Measurements from ENCODE around the gene SPECC1L.

SPECC1L gene

DNA sequence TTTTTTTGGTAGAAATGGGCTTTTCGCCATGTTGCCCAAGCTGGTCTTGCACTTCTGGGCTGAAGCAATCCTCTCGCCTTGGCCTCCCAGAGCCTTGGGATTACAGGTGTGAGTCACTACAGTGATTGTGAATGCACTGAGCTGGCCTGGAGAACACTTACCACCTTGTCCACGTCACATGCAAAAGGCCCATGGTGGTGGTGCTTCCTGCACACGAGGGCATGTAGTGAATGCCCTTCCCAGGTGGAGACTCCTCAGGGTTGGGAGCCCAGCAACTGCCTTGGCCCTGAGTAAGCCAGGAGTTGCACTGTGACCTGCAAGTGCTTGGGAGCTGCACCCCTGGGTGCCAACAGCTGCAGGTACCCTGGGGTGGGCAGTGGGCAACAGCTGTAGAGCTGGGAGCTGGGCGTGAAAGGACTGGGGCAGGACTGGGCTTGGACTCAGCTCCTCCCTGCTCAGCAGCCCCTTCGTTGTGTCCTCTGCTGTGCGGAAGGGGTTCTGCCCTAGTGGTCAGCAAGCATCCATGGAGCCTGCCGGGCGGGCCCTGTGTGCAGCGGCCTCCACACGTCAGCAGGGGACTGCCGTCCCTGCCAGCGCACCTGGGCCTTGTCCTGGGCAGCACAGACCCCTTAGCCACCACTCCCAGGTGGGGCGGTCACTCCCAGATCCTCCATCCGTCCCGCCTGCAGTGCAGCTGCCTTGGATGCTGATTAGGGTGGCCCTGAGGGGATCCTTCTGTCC is 147.4 kb downstream of the SPECC1L start:
- DNase-seq: no peak

DNA sequence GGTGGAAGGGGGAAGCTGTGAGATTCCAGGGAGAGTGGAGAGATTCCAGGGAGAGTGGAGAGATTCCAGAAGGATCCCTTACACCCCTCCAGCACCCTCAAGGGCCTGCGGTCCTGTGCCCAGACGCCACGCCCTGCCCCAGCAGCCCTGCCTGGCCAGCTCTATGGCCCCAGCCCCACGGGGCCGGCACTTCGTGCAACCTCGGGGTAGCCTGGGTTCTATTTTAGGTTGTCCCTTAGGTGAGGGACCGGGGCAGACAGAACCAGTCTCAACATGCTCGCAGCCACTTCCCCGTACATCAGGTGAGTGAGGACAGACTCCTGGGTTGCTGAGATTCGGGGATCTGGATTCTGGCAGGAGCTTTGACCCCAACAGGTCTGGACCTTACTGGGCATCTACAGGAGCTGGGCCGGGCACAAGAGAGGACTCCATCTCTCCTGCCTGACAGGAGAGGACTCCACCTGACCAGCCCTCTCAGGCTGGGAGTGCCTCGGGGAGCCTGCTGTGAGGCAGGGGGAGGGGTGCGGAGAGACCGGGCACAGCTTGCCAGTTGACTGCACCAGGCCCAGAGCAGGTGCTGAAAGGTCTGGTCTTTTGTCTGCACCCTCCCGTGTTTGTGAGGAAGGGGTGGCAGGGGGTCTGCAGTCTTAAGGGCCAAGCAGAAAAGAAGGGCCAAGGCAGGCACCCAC is 148.3 kb downstream of the SPECC1L start:
- DNase-seq: no peak

DNA sequence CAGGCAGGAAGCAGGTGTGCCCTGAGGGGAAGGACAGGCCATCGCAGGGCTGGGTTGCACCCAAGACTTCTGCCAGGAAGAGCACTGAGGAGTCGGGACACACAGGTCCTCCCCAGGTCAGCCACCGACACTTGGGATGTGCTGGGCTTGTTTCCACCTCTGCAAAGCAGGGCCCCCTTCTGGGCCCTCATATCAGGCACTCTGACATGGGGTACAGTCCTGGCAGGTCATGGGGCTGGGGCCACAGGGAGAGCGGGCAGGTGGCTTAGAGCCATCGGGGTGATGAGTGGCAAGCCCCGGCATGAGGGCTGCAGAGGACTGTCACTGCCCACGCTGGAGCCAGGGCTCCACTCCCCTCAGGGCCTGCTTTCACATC is 148.8 kb downstream of the SPECC1L start:
- DNase-seq: no peak

DNA sequence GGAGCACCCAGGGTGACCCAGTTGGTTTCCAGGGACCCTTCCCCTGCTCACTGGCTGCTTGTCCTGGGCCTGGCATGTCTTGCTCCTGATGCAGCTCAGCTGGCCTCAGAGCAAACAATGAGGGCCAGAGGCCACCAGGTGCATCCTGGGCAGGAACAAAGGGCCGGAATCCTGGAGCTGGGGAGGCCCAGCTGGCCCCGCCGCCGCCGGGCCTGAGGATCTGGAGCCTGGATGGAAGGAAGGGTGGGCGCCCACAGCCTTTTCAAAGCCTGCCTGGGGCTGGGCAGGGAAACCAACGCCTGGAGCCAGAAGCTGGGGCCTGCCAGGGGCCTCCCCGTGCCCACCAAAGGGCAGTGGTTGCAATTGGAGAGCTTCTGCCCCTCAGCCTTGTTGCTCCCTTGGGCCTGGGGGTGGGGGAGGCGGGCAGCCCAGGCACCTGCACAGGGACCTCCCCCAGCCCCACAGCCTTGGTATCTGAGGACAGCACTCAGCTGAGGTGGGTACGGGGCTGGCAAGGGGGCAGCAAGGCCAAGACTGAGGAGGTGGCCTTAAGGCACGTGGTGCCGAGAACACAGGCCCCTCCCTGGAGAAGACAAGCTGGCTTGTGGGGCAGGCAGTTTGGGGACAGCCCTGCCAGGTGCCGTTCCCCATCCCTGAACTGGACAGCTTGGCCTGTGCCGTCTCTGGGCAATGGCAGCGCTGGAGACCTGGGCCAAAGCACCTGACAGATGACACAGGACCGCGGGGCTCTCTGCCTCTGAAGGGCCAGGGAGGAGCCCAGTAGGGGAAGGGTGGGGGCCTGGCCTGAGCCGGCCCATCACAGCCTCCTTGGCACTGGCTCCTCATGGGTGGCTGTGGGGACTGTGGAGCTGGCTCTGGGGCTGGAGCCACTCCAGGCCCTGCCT is 149.7 kb downstream of the SPECC1L start:
- no peak for DNase-seq

DNA sequence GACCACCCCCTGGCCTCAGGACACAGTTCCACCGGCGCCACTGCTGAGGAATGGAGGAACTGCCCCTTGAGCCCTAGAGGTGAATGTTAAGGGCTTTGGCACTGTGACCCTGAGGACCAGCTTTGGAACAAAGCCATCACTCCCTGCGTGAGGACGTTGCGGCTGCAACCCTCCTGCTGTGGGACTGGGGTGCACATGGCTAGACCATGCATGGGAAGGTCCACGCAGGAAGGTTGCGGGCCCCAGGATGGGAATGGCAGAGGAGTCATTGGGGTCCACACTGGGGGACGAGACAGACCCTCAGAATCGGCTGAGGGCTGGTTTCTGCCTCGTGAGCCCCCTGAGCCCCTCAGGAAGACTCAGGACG is 150.3 kb downstream of the SPECC1L start:
- no peak for DNase-seq

DNA sequence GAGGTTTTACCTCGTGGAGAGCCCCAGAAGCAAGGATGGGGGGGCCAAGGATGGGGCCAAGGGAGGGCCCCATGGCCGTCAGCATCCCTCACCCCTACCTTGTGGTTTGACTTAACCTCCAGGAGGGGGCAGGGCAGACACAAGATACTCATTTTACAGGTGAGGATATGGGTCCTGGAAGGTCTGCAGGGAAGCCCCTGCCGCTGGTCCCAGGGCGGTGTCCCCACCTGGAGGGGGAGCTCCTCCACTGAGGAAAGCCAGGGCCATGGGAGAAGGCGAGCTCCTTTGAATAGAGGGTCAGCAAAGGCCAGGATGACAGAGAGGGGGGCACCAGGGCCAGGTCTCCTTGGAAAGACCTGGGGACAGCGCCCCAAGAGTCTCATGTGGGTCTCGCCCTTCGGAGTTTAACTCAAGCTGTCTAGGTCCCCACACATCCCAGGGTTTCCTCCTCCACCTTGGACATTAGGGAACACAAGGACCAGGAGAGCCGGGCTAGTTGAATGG is 150.8 kb downstream of the SPECC1L start:
- DNase-seq: no peak

DNA sequence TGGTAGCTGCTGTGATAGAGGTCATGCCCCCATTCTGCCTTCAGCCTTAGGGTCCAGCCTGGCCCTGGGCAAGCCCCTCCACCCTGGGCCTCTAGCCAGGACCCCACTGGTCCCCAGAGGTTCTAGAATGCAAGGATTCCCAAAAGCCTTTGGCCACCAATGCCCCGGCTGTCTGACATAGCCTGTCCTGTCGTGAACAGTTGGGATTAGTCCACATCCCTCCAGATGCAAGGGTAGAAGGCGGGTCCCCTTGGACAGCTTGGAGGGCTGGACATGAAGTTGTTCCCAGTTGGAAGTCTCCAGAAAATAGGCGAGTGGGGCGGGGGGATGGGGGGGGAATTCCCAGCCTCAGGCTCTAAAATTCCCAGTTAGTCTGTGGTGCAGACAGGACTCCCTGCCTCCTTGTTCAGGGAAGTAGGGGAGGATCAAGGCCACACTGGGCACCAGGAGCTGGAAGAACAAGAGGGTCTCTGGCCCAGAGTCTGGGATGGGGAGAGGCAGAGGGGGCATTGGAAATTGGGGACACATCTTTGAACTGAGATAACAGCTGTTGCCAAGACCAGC is 151.6 kb downstream of the SPECC1L start:
- no peak for DNase-seq

DNA sequence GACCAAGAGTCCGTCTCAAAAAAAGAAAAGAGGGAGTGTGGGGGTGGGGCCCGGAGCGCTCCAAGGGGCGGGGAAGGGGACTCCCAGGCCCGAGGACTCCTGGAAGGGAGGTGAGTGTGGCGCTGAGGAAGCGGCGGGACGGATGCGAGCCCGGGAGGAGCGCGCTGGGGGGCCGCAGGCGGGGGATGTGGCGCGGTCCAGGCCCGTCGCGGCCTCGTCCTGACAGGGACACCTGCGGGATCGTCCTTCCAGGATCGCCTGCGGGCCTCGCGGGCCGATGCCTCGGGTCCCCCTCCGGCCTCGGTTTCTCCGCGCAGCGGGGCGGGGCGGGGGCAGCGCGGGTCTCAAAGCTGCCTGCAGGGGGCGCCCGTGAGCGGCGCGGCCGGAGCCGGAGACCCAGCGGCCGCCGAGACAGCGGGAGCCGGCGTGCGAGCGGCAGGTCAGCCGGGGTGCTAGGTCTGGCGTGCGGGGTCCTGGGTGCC is 152.9 kb downstream of the SPECC1L start:
- DNase-seq: peak in 1 of 2 experiments; percentile 22

DNA sequence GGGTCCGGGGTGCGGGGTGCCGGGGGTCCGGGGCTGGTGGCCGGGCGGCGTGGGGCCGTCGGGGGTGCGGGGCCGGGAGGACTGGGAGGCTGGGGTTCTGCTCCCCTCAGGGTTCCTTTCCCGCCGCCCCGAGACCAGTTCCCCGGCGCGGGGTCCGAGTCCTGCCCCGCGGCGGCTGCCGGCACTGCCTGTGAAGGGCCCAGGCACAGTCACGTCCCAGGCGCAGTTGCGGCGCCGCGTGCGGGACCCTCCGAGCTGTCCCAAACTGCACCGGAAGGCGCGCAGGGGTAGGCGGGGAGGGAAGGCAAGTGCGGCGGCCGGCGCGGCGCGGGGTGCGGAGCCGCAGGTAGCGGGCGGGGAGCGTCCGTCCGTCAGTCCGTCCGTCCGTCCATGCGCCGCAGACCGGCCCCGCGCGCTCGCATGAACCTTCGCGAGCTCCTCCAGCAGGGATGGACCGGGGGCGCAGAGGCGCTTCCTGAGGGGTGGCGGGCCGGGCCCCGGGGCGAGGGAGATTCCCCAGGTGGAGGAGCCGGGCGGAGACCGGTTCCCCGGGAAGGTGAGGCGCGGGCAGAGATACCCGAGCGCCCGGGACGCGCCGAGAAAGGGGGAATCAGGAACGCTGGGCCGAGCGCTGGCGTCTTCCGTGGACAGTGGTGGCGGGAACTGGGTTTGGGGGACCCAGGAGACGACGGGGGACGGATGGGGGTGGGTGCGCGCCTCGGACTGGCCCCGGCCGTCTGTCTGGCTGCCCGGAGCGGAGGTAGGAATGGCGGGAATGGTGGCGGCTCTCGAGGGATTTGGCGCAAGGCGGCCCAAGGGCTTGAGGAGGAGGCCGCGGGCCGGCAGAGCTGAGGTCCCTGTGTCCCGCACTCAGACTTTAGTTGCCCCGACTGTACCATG is 153.6 kb downstream of the SPECC1L start:
- no peak for DNase-seq

DNA sequence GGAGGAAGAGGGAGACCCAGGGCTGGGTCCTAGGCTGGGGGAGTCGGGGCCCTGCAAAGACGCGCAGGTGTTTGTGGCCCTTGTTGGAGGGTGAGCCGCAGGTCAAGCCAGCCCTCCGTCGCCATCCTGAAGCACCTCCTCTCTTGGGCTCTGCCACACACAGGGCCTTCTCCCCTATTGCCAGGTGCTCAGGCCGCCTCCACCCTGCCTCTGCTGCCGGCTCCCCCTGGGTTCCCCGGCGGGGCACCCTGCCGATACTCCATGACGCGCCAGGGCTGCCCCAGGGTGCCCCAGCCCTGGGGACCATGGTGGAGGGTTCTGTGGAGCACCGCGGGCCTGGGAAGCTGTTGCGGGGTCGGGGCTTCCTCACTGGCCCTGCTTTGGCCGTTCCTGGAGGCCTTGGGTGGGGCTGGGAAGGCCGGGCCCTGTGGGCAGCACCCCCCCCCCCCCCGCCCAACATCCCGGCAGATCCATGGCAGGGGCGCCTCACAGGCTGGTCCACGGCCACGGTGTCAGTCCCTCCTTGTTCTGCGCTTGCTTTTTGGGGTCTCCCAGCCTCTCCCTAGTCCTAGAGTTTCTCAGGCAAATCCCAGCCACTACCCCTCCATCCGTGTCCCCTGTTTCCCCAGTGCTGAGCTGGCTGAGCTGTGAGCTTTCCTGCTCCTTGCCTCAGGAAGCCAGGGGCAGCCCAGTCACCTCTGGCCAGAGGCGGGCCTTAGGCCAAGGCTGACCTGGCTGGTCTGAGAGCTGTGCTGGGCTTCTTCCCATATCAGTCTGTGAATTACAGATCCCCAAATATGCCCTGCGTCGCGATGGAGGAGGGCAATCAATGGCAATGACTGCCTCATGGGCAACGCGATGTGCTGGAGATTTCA is 154.5 kb downstream of the SPECC1L start:
- DNase-seq: no peak

DNA sequence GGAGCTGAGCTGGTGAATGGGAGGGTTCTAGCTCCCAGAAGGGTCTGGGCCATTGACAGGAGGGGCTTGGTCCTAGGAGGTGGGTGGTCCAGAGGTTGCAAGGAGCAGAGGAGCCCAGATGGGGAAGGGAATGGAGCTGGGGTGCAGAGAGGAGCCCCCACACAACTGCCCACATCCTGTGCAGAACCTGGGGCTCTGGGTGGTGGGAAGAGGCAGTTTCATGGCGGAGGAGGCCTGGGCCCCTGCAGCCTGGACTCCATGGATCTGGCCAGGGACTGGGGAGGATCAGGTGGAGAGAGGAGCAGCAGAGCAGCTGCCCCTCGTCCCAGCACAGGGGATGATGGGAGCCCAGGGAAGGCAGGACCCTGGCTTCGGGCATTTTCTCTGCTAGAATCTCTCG is 155.8 kb downstream of the SPECC1L start:
- no peak for DNase-seq

DNA sequence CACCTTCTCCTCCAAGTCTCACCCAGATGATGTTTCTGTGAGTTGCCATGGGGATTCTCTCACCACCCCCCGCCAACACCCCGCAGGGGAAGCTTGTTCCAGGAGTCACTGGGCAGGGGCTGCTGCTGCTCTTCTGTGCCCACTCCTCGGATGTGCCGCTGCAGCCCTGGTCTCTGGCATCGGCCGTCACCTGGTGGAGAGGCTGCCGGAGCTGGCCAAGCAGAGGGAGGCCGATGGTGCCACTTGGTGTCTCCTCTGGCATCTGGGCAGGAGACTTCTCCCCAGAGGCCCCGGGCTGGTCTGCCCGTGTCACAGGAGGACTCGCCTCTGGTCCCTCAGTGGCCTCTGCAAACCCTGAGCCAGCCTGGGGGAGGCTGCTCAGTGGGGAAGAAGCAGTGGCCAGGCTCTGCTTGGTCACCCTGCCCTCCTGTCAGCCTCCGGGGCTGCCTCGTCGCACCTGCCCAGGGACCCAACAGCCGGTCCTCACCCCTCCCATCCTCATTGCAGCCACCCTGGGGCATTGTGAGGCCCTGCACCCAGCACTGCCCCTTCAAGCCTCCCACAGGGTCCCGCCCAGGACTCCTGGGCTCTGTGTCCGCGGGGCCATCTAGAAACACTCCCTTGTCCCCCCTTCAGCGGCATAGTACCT is 156.3 kb downstream of the SPECC1L start:
- no peak for DNase-seq

DNA sequence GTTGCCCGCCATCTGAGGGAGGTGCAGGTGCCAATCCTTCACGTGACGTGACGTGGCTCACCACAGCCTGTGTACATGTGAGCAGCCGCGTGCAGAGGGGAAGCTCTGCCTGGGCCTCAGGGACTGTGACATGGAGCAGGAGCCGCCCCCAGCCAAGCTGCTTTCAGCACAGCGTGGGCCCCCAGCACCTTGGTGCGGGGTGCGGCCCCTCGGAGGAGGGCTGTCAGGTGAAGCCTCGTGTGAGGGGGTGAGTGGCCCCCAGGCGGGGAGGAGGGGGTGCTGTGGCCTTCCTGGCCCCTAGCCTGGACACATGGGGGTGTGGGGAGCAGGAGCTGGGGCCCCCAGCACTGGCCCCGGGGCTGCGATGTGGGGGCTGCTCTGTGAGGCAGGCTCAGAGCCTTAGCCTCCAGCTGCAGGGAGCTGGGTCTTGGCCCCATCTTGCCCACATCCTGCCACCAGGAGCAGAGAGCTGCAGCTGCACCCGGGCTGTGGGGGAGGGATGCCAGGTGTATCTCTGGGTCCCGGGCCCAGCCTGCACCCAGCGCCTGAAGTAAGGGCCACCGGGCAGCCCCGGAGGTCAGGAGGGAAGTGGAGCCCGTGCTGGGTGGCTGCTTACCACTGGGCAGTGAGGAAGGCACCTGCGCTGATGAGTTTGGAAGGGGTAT is 157.0 kb downstream of the SPECC1L start, which contains the start of gene ADORA2A:
TSS of gene ADORA2A (plus strand) at position 100 of the 665 bp plus-strand sequence. CDS start 5,806 bp downstream, outside the sequence.
- no peak for DNase-seq

DNA sequence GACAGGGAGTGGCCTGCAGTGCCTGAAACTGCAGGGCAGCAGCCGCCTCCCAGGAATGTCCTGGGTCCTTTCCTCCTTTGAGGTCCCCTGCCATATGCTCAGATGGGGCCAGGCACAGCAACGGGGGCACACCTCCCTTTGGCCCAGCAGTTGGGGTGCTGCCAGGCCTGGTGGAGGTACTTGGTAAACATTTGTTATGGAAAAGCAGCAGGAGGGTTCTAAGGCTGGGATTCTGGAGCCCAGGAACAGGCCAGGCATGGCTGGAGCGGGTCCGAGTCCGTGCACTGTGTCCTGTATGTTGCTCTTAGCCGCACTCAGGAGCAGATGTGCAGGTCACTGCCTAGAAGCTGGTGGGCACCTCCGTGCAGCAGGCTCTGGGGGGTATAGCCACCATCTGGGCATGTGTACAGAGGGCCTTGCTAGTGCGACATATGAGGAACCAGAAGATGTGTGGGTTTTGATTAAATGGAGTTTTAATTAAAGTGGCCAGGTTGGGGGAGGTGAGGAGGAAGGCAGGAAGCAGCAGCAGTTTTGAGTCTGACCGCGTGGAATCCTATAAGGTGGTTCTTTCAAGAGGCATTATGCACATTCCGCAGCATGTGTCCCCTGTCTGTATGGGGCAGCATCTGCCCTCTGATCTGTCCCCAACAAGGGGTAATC is 158.2 kb downstream of the SPECC1L start:
- DNase-seq: no peak

DNA sequence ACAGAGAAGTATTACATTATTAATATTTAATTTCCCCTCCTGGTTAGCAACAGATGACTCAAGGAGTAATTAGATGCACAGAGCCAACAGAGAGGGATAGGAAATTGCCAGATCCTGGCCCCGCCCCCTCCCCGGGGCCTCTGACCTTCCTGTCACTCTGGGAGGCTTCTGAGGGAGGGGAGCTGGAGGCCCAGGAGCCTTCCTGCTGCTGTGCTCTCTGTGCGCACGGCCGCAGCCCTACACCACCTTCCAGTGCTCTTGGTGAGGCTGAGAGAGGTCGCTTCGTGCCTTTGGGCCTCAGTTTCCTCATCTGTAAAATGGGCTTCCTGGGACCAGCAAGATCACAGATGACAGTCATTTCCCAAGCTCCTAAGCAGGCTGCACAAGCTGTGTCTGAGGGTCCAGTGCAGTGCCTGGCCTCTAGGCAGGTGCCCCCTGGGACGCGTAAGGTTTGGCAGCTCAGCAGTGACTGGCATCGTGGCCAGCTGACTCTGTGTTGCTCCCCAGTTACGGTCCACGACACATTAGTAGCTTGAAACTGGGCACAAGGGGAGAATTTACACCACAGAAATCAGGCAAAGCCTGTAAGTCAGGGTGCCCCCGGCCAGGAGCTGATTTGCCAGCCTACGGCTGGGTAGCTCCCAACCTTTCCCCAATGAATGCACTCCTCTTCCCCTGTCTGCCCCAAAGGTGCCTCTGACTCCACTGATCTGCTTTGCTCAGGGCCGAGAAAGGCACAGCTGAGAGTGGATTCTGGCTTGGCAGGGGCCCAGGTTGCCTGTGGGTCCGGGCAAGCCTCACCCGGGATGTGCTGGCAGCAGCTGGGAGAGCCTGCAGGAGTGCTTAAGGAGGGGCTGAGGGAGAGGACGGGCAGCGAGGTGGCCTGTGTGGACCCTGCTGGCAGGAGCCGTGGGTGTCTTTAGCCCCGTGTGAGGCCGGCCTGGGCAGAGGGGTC is 159.1 kb downstream of the SPECC1L start:
- DNase-seq: peak; percentile 44 to 62

DNA sequence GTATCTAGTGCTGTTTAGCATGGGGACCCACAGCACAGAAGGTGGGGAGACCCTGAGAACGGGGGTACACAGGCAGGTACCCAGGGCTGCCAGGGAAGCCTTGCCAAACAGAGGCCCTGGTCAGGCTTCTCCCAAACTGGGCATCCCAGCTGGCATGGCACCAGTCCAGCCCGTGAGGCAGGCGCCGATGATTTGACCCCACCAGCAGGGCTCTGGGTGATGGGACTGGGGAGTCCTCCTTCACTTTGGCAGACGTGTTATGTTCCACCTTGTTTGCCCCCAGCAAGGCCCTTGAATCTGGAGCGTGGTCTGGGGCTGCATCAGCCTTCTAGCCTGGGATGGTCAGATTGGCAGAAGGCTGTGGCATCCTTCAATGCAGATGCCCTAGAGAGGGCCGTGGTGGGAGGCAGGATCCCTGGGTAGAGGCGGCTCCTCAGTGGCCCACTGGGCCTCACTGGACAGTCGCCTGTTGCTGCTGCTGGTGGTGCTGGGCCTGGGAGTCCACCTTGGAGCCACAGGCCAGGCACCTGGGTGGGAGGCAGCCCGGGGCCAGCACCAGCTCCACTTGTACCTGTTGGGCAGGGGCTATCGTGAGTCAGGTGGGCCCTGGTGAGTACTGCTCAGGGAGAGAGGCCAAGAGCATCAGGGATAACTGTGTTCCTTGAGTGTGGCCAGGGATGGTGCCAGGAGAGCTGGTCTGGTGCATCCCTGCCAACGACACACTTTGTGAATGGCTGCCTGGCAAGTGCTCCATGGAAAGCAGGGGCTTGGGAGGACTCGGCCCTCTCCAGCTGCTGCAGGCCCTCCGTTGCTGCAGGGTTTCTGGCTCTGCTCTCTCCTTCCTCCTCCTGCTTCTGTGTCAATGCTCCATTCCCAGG is 160.0 kb downstream of the SPECC1L start:
- DNase-seq: no peak

All from AML-193 (cell line).